HepG2 (cell line): ENCODE measurements around the gene GABBR2. TPM values are rescaled to one million over a fixed set of nuclear protein-coding genes. Genes with fewer than 3 reads are reported as not detected.

Experiments used
- HIC2 ChIP-seq: sonication (generic); formaldehyde crosslinking; IDR thresholded peaks from 2 replicates; pipeline ENCODE4 v1.9.0; 2022; ENCODE audit warnings: low read depth, missing genetic modification reagents
- KDM2A ChIP-seq: sonication (generic); formaldehyde crosslinking; IDR thresholded peaks from 2 replicates; pipeline ENCODE4 v1.4.0; 2020; ENCODE audit warnings: low read depth, missing genetic modification reagents, borderline replicate concordance
- MIER2 ChIP-seq: IDR thresholded peaks from 2 replicates; pipeline ENCODE4 v1.6.1; 2016; ENCODE audit warnings: missing biosample characterization, missing genetic modification reagents
- MTF2 ChIP-seq: sonication (generic); formaldehyde crosslinking; IDR thresholded peaks from 2 replicates; pipeline ENCODE4 v1.5.0; 2020; ENCODE audit warnings: missing genetic modification reagents, borderline replicate concordance
- RFXAP ChIP-seq: sonication (generic); formaldehyde crosslinking; IDR thresholded peaks from 2 replicates; pipeline ENCODE4 v1.4.0; 2020; ENCODE audit warnings: missing genetic modification reagents, borderline replicate concordance
- STAG1 ChIP-seq: sonication (generic); formaldehyde crosslinking; IDR thresholded peaks from 2 replicates; pipeline ENCODE4 v1.4.0; 2020; ENCODE audit warnings: missing genetic modification reagents
- TFDP1 ChIP-seq: IDR thresholded peaks from 2 replicates; pipeline ENCODE4 v1.6.1; 2016; ENCODE audit warnings: missing compliant biosample characterization, missing genetic modification reagents, borderline replicate concordance
- ZNF768 ChIP-seq: sonication (generic); formaldehyde crosslinking; IDR thresholded peaks from 2 replicates; pipeline ENCODE4 v1.4.0; 2020; ENCODE audit warnings: missing genetic modification reagents
- ZNF800 ChIP-seq: sonication (generic); formaldehyde crosslinking; IDR thresholded peaks from 2 replicates; pipeline ENCODE4 v1.4.0; 2020; ENCODE audit warnings: missing genetic modification reagents
- polyA plus RNA-seq, 8 experiments: library from polyadenylated mRNA; depleted of rRNA in 3 of 8; stranded (reverse) in 7 of 8; unstranded in 1 of 8; fragments of >200 nt; fragmentation: Illumina TruSeq in 4 of 8; extraction: Trizol in 4 of 8; gene quantifications; 2 replicates each; pipeline versions ENCODE4 v1.2.1 to v1.2.3, GENCODE V29; 2011 to 2016; ENCODE audit warnings: low read depth in 4 of 8, missing spikeins in 1 of 8, mixed read lengths in 1 of 8; ENCODE audit not compliant: insufficient read depth in 1 of 8
- total RNA-seq, 5 experiments: library from RNA; depleted of rRNA; stranded (reverse); fragments of >200 nt; fragmentation: Illumina TruSeq; extraction: Trizol; gene quantifications; 2 replicates each; pipeline ENCODE4 v1.2.3, GENCODE V29; 2016; ENCODE audit warnings: low read depth in 1 of 5

GABBR2 gene
- total and polyA plus RNA-seq, 2 of the 13 experiments (the other 11 are each of a cell fraction or from before 2014, with no cell fraction given), result 0.02 TPM; not detected in 1

- TF ChIP-seq ZNF800 (CRISPR knock-in tag) (peak; percentile 96), HIC2 (CRISPR knock-in tag) (no peak), STAG1 (peak; percentile 77), TFDP1 (CRISPR knock-in tag) (peak; percentile 42; the same call in 1 of the 2 replicates), MIER2 (CRISPR knock-in tag) (0 out of 2 replicates have a peak, but pooled peaks have one; percentile 41), RFXAP (CRISPR knock-in tag) (peak; percentile 55; the same call in 1 of the 2 replicates), MTF2 (CRISPR knock-in tag) (peak; percentile 82), ZNF768 (peak; percentile 23; the same call in 1 of the 2 replicates), KDM2A (CRISPR knock-in tag) (peak; percentile 50; the same call in 1 of the 2 replicates)
Measured at GRCh38 chr9:98707166-98708102, 1.3 kb downstream of the GABBR2 start (continued).
